Memory B cell (primary cell): Measurements from ENCODE around the gene SEPTIN8.

Experiments used
- ATAC-seq: fragments of 150-1000 bp; cut with Tn5 transposase; 2 replicates; pipeline ENCODE4 v1.10.0; 2021; ENCODE audit warnings: low read depth, mild to moderate bottlenecking, moderate library complexity
- DNase-seq, 2 donors: peaks; one replicate each; pipeline ENCODE4 v3.0.0; 2022; ENCODE audit warnings: low spot score in 2 of 2
- H3K27ac Mint-ChIP-seq: one replicate; pipeline ENCODE4 v1.8.0; 2022; ENCODE audit warnings: mild to moderate bottlenecking, moderate library complexity, mixed read lengths
- H3K27me3 Mint-ChIP-seq: one replicate; pipeline ENCODE4 v1.8.0; 2022; ENCODE audit warnings: mixed read lengths
- H3K36me3 Mint-ChIP-seq: one replicate; pipeline ENCODE4 v1.8.0; 2022; ENCODE audit warnings: mild to moderate bottlenecking, mixed read lengths
- H3K4me1 Mint-ChIP-seq: one replicate; pipeline ENCODE4 v1.8.0; 2022; ENCODE audit warnings: mixed read lengths
- H3K4me3 Mint-ChIP-seq: one replicate; pipeline ENCODE4 v1.8.0; 2022; ENCODE audit warnings: mild to moderate bottlenecking, moderate library complexity, mixed read lengths
- H3K9me3 Mint-ChIP-seq: one replicate; pipeline ENCODE4 v1.8.0; 2022; ENCODE audit warnings: mixed read lengths

SEPTIN8 gene

GRCh38 chr5:132747616-132748440 lies 29.2 kb downstream of the SEPTIN8 start:
- H3K27me3 Mint-ChIP-seq: peaks cover 4% of the 10 kb centered on the region
- H3K9me3 Mint-ChIP-seq: no peaks in the 10 kb centered on the region
- ATAC-seq (peak; percentile 61), DNase-seq (peak; percentile 34 to 44)
- H3K4me3 Mint-ChIP-seq: peak overlapping the region; percentile 62
- no peaks in the 10 kb centered on the region for H3K36me3 Mint-ChIP-seq
- peaks cover 8% of the 10 kb centered on the region for H3K4me1 Mint-ChIP-seq
- H3K27ac Mint-ChIP-seq: no peak overlapping the region

- peak; percentile 30 to 52 for DNase-seq
- peaks cover 8% of the 10 kb centered on the region for H3K4me1 Mint-ChIP-seq
- H3K4me3 Mint-ChIP-seq: peak within 1 kb of the TSS; percentile 79
- peaks cover 5% of the 10 kb centered on the region for H3K27me3 Mint-ChIP-seq
- no peak within 1 kb of the TSS for H3K27ac Mint-ChIP-seq
- ATAC-seq: peak; percentile 72
- no peaks in the 10 kb centered on the region for H3K36me3 Mint-ChIP-seq
- H3K9me3 Mint-ChIP-seq: peaks cover 1% of the 10 kb centered on the region
Observed at GRCh38 chr5:132746954-132747615, 30.0 kb downstream of the SEPTIN8 start, which contains the start of gene CCNI2. CCNI2 (plus strand) TSS chr5:132747426; CDS start chr5:132747496, 70 bp downstream.

GRCh38 chr5:132746592-132746953 lies 30.5 kb downstream of the SEPTIN8 start:
- Mint-ChIP-seq H3K4me3 (peak overlapping the region; percentile 79), H3K9me3 (peaks cover 2% of the 10 kb centered on the region), H3K27me3 (peaks cover 6% of the 10 kb centered on the region), H3K27ac (no peak overlapping the region), H3K4me1 (peaks cover 7% of the 10 kb centered on the region), H3K36me3 (no peaks in the 10 kb centered on the region)
- DNase-seq (no peak), ATAC-seq (no peak)

- H3K27ac Mint-ChIP-seq: no peak overlapping the region
- peaks cover 6% of the 10 kb centered on the region for H3K27me3 Mint-ChIP-seq
- no peaks in the 10 kb centered on the region for H3K36me3 Mint-ChIP-seq
- peaks cover 2% of the 10 kb centered on the region for H3K9me3 Mint-ChIP-seq
- H3K4me1 Mint-ChIP-seq: no peaks in the 10 kb centered on the region
- no peak for DNase-seq
- H3K4me3 Mint-ChIP-seq: no peak overlapping the region
- ATAC-seq: no peak
Observed at GRCh38 chr5:132744659-132745058, 32.4 kb downstream of the SEPTIN8 start.

- DNase-seq: no peak
- Mint-ChIP-seq H3K36me3 (no peaks in the 10 kb centered on the region), H3K4me3 (no peak overlapping the region), H3K27ac (no peak overlapping the region), H3K27me3 (peaks cover 6% of the 10 kb centered on the region), H3K4me1 (peaks cover 8% of the 10 kb centered on the region), H3K9me3 (peaks cover 2% of the 10 kb centered on the region)
- ATAC-seq: no peak
Observed at GRCh38 chr5:132742626-132743025, 34.4 kb downstream of the SEPTIN8 start.

- Mint-ChIP-seq H3K4me3 (no peak overlapping the region), H3K27ac (no peak overlapping the region), H3K9me3 (peaks cover 2% of the 10 kb centered on the region), H3K4me1 (peaks cover 8% of the 10 kb centered on the region), H3K36me3 (no peaks in the 10 kb centered on the region), H3K27me3 (peaks cover 6% of the 10 kb centered on the region)
- DNase-seq (no peak), ATAC-seq (no peak)
Observed at GRCh38 chr5:132742158-132742557, 34.9 kb downstream of the SEPTIN8 start.

GRCh38 chr5:132739232-132739631 lies 37.8 kb downstream of the SEPTIN8 start:
- peaks cover 13% of the 10 kb centered on the region for H3K4me1 Mint-ChIP-seq
- no peak overlapping the region for H3K4me3 Mint-ChIP-seq
- ATAC-seq (no peak), DNase-seq (no peak)
- H3K27me3 Mint-ChIP-seq: peaks cover 6% of the 10 kb centered on the region
- no peak overlapping the region for H3K27ac Mint-ChIP-seq
- H3K9me3 Mint-ChIP-seq: peaks cover 2% of the 10 kb centered on the region
- H3K36me3 Mint-ChIP-seq: no peaks in the 10 kb centered on the region

- Mint-ChIP-seq H3K9me3 (peaks cover 2% of the 10 kb centered on the region), H3K27me3 (peaks cover 5% of the 10 kb centered on the region), H3K27ac (peak overlapping the region; percentile 93), H3K4me1 (peaks cover 15% of the 10 kb centered on the region), H3K4me3 (peak overlapping the region; percentile 95), H3K36me3 (no peaks in the 10 kb centered on the region)
- no peak for ATAC-seq
- DNase-seq: no peak
Observed at GRCh38 chr5:132737982-132738681, 38.9 kb downstream of the SEPTIN8 start.

GRCh38 chr5:132736853-132737833 lies 39.9 kb downstream of the SEPTIN8 start, which contains the start of gene KIF3A:
KIF3A (minus strand) TSS chr5:132737546; CDS start chr5:132737419, 127 bp downstream.
- peak within 1 kb of the TSS; percentile 95 for H3K4me3 Mint-ChIP-seq

GRCh38 chr5:132734687-132735086 lies 42.4 kb downstream of the SEPTIN8 start:
- ATAC-seq: no peak
- Mint-ChIP-seq H3K9me3 (no peaks in the 10 kb centered on the region), H3K4me3 (no peak overlapping the region), H3K27me3 (no peaks in the 10 kb centered on the region), H3K36me3 (peaks cover 3% of the 10 kb centered on the region), H3K4me1 (peaks cover 15% of the 10 kb centered on the region), H3K27ac (no peak overlapping the region)
- DNase-seq: no peak

More at GRCh38 chr5:132736853-132737833, 39.9 kb downstream of the SEPTIN8 start, which contains the start of gene KIF3A:
- H3K36me3 Mint-ChIP-seq: peaks cover 2% of the 10 kb centered on the region
- peaks cover 2% of the 10 kb centered on the region for H3K27me3 Mint-ChIP-seq
- peak; percentile 95 to 97 for DNase-seq
- peak; percentile 86 for ATAC-seq
- peaks cover 1% of the 10 kb centered on the region for H3K9me3 Mint-ChIP-seq
- peak within 1 kb of the TSS; percentile 93 for H3K27ac Mint-ChIP-seq
- H3K4me1 Mint-ChIP-seq: peaks cover 15% of the 10 kb centered on the region

GRCh38 chr5:132733499-132734148 lies 43.4 kb downstream of the SEPTIN8 start:
- Mint-ChIP-seq H3K4me3 (no peak overlapping the region), H3K4me1 (peaks cover 15% of the 10 kb centered on the region), H3K9me3 (no peaks in the 10 kb centered on the region), H3K36me3 (peaks cover 7% of the 10 kb centered on the region), H3K27me3 (no peaks in the 10 kb centered on the region), H3K27ac (no peak overlapping the region)
- DNase-seq: no peak
- ATAC-seq: no peak

GRCh38 chr5:132729896-132730295 lies 47.1 kb downstream of the SEPTIN8 start:
- Mint-ChIP-seq H3K9me3 (no peaks in the 10 kb centered on the region), H3K27me3 (no peaks in the 10 kb centered on the region), H3K4me1 (peaks cover 6% of the 10 kb centered on the region), H3K4me3 (no peak overlapping the region), H3K27ac (no peak overlapping the region), H3K36me3 (peaks cover 12% of the 10 kb centered on the region)
- no peak for DNase-seq
- no peak for ATAC-seq

- no peak overlapping the region for H3K27ac Mint-ChIP-seq
- H3K9me3 Mint-ChIP-seq: no peaks in the 10 kb centered on the region
- no peak overlapping the region for H3K4me3 Mint-ChIP-seq
- ATAC-seq (no peak), DNase-seq (no peak)
- peaks cover 15% of the 10 kb centered on the region for H3K36me3 Mint-ChIP-seq
- no peaks in the 10 kb centered on the region for H3K27me3 Mint-ChIP-seq
- peaks cover 4% of the 10 kb centered on the region for H3K4me1 Mint-ChIP-seq
Observed at GRCh38 chr5:132725745-132726144, 51.3 kb downstream of the SEPTIN8 start.
